ENCODE measurements around the gene STT3B.

Gene STT3B

GRCh38 chr3:31551646-31552045, 18.9 kb downstream of the STT3B start:
- Histone ChIP-seq H3K27me3 (no peaks in the 10 kb centered on the region), H3K36me3 (no peaks in the 10 kb centered on the region), H3K4me3 (ENCODE audit: low read depth, low read length) (no peak overlapping the region), H3K4me1 (no peaks in the 10 kb centered on the region), H3K9me3 (no peaks in the 10 kb centered on the region)
- DNase-seq = no peak
- no peak for TF ChIP-seq CTCF (IDR thresholded peaks at IDR 0.05; ENCODE audit: low read depth, low read length)

- no peak for TF ChIP-seq CTCF (IDR thresholded peaks at IDR 0.05; ENCODE audit: low read depth, low read length)
- Histone ChIP-seq H3K27me3 (no peaks in the 10 kb centered on the region), H3K9me3 (no peaks in the 10 kb centered on the region), H3K4me3 (ENCODE audit: low read depth, low read length) (no peak overlapping the region), H3K36me3 (no peaks in the 10 kb centered on the region), H3K4me1 (no peaks in the 10 kb centered on the region)
- DNase-seq = no peak
Observed at GRCh38 chr3:31552103-31552502, 19.4 kb downstream of the STT3B start.

GRCh38 chr3:31553258-31553657, 20.5 kb downstream of the STT3B start:
- no peak overlapping the region for H3K4me3 ChIP-seq (ENCODE audit: low read depth, low read length)
- no peak for DNase-seq
- H3K27me3 ChIP-seq = no peaks in the 10 kb centered on the region
- TF ChIP-seq CTCF (IDR thresholded peaks at IDR 0.05; ENCODE audit: low read depth, low read length) = no peak
- H3K4me1 ChIP-seq = no peaks in the 10 kb centered on the region
- no peaks in the 10 kb centered on the region for H3K36me3 ChIP-seq
- H3K9me3 ChIP-seq = no peaks in the 10 kb centered on the region

- Histone ChIP-seq H3K36me3 (no peaks in the 10 kb centered on the region), H3K4me1 (no peaks in the 10 kb centered on the region), H3K4me3 (ENCODE audit: low read depth, low read length) (no peak overlapping the region), H3K9me3 (no peaks in the 10 kb centered on the region), H3K27me3 (no peaks in the 10 kb centered on the region)
- DNase-seq = no peak
- no peak for TF ChIP-seq CTCF (IDR thresholded peaks at IDR 0.05; ENCODE audit: low read depth, low read length)
Observed at GRCh38 chr3:31555204-31555603, 22.5 kb downstream of the STT3B start.

GRCh38 chr3:31559872-31560534, 27.3 kb downstream of the STT3B start:
- H3K4me1 ChIP-seq = no peaks in the 10 kb centered on the region
- H3K27me3 ChIP-seq = no peaks in the 10 kb centered on the region
- no peak for DNase-seq
- no peak for TF ChIP-seq CTCF (IDR thresholded peaks at IDR 0.05; ENCODE audit: low read depth, low read length)
- H3K36me3 ChIP-seq = no peaks in the 10 kb centered on the region
- no peak overlapping the region for H3K4me3 ChIP-seq (ENCODE audit: low read depth, low read length)
- H3K9me3 ChIP-seq = no peaks in the 10 kb centered on the region

GRCh38 chr3:31561891-31562290, 29.2 kb downstream of the STT3B start:
- no peak for DNase-seq
- Histone ChIP-seq H3K4me3 (ENCODE audit: low read depth, low read length) (no peak overlapping the region), H3K9me3 (no peaks in the 10 kb centered on the region), H3K4me1 (no peaks in the 10 kb centered on the region), H3K36me3 (no peaks in the 10 kb centered on the region), H3K27me3 (no peaks in the 10 kb centered on the region)
- no peak for TF ChIP-seq CTCF (IDR thresholded peaks at IDR 0.05; ENCODE audit: low read depth, low read length)
